Measurements from ENCODE around the gene FUT7. TPM values are rescaled to one million over a fixed set of nuclear protein-coding genes. Genes with fewer than 3 reads are reported as not detected.

FUT7 gene
- total RNA-seq, 4 donors from 2014 or later: 0.60 TPM; not detected in 3

DNA sequence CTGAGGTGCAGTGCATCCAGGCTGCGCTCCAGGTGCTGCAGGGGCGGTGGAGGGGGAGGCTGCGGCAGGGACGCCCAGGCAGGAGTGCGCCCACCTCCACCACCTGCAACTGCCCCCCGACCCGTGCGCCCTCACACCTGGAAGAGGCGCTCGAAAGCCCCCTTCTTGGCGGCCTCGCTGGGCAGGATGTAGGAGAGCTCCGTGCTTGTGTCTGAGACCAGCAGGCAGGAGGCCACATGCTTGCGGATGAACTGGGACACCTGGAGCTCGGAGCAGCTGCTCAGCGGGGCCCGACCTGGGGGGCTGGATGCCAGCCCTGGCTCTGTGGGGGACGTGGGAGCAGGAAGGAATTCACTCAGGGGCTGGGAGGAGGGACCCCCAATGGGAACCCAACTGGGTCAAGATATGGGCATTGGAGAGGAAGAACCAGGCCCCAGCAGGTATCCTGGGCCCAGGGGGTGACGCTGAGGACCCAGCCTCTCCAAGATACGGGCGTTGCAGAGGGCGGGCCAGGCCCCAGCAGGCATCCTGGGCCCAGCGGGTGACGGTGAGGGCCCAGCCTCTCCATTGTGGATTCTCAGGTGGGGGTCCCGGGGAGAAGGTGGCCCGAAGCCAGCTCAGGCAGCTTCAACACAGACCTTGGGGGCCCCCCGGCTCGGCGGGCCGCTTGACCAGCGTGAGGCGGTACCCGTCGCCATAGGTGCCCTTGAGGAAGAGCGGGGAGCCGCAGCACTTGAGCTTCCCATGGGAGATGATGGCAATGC lies 16.9 kb downstream of the FUT7 start:
- 94% methylated on average over 32 to 36 of the region's 36 CpGs for WGBS, 2 donors
- peaks cover 4 to 100% (median 26%) of the 10 kb centered on the region in 3 donors for H3K36me3 ChIP-seq

GRCh38 chr9:137014166-137014565 lies 17.7 kb downstream of the FUT7 start:
- H3K36me3 ChIP-seq: peaks cover 4 to 100% (median 26%) of the 10 kb centered on the region in 3 donors
- H3K27me3 ChIP-seq: no peaks in the 10 kb centered on the region
- TF ChIP-seq, protein P1, sequence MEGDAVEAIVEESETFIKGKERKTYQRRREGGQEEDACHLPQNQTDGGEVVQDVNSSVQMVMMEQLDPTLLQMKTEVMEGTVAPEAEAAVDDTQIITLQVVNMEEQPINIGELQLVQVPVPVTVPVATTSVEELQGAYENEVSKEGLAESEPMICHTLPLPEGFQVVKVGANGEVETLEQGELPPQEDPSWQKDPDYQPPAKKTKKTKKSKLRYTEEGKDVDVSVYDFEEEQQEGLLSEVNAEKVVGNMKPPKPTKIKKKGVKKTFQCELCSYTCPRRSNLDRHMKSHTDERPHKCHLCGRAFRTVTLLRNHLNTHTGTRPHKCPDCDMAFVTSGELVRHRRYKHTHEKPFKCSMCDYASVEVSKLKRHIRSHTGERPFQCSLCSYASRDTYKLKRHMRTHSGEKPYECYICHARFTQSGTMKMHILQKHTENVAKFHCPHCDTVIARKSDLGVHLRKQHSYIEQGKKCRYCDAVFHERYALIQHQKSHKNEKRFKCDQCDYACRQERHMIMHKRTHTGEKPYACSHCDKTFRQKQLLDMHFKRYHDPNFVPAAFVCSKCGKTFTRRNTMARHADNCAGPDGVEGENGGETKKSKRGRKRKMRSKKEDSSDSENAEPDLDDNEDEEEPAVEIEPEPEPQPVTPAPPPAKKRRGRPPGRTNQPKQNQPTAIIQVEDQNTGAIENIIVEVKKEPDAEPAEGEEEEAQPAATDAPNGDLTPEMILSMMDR (IDR thresholded peaks at IDR 0.05): no peak
- TF ChIP-seq EP300 (IDR thresholded peaks at IDR 0.05): no peak
- no peak for TF ChIP-seq POLR2A (IDR thresholded peaks at IDR 0.05)
- no peaks in the 10 kb centered on the region for H3K9me3 ChIP-seq
- no peak overlapping the region for H3K27ac ChIP-seq
- no peak for DNase-seq (ENCODE audit: low spot score in 2 of 2)
- H3K4me1 ChIP-seq: no peaks in the 10 kb centered on the region
- no peak overlapping the region for H3K4me3 ChIP-seq
- 92 to 98% methylated on average over 11 to 17 of the region's 23 CpGs for WGBS, 2 donors

More for the DNA sequence above, 16.9 kb downstream of the FUT7 start:
- H3K4me1 ChIP-seq: no peaks in the 10 kb centered on the region
- TF ChIP-seq, protein P1 (IDR thresholded peaks at IDR 0.05): no peak
- H3K27ac ChIP-seq: no peak overlapping the region
- H3K27me3 ChIP-seq: no peaks in the 10 kb centered on the region
- no peaks in the 10 kb centered on the region for H3K9me3 ChIP-seq
- no peak overlapping the region for H3K4me3 ChIP-seq
- DNase-seq (ENCODE audit: low spot score in 2 of 2): no peak

DNA sequence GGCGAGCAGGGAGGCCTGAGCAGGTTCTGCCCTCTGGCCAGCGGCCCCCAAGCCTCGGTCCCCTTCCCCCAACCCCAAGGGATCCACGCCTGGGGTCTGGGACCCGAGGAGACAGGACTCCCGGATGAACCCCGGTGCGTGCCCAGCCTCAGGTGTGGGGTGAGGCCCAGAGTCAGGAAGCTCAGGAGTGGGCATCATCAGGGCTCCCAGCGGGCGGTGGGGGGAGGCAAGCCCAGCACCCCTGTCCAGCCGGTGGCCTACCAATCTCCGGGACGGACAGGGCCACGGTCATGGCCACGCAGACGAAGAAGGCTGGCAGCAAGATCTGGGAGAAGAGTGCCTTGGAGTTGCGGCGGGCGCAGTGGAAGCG lies 18.3 kb downstream of the FUT7 start:
- WGBS, 2 donors: 95 to 96% methylated on average over 8 to 20 of the region's 20 CpGs
- Histone ChIP-seq H3K9me3 (no peaks in the 10 kb centered on the region), H3K27me3 (no peaks in the 10 kb centered on the region), H3K36me3 (peaks cover 4 to 100% (median 26%) of the 10 kb centered on the region in 3 donors), H3K4me3 (no peak overlapping the region), H3K4me1 (no peaks in the 10 kb centered on the region), H3K27ac (peak overlapping the region in 1 of 4 donors; percentile 14)
- no peak for TF ChIP-seq POLR2A (IDR thresholded peaks at IDR 0.05)
- TF ChIP-seq EP300 (IDR thresholded peaks at IDR 0.05): no peak
- TF ChIP-seq, protein P1 (IDR thresholded peaks at IDR 0.05): no peak
- no peak for DNase-seq (ENCODE audit: low spot score in 2 of 2)

DNA sequence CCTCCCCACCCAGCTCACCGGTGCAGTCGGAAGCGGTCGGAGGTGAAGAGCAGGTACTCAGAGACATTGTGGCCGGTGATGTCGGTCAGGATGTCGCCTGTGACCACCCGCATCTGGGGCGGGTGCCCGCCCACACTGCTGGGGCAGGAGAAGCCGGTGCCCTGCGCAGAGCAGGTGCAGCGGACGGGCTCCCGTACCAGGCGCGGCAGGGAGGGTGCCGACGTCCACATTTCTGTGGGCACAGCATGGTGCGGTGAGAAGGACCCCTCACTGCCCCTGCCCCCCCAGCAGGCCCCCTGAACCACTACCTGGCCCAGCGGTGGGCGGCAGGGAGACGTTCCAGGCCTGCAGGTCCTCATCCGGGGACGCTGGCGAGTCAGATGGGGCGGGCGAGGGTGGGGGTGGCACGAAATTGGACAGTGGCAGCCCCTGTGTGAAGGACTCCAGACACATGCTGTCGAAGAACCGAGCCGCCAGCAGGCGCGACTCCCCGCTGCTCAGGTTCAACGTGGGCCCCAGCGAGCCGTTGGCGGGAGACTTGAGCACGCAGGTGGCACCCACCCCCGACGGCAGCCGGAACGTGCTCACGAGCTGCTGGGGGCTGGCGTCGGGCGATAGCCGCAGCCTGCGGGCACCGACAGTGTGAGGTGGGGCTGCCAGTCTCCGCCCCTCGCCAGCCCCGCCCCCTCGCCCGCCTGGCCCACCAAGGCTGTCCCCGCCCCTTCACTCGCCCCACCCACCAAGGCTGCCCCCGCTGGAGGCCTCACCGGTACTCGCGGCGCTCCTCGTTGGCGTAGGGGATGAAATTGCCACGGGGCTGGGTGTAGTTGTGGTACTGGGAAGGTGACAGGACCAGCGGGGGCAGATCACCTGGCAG lies 19.0 kb downstream of the FUT7 start:
- Histone ChIP-seq H3K9me3 (no peaks in the 10 kb centered on the region), H3K27ac (peak overlapping the region in 1 of 4 donors; percentile 14), H3K27me3 (no peaks in the 10 kb centered on the region), H3K4me3 (no peak overlapping the region), H3K36me3 (peaks cover 4 to 100% (median 26%) of the 10 kb centered on the region in 3 donors), H3K4me1 (peaks cover 0 to 4% (median 0%) of the 10 kb centered on the region in 4 donors)
- DNase-seq (ENCODE audit: low spot score in 2 of 2): no peak
- TF ChIP-seq POLR2A (IDR thresholded peaks at IDR 0.05) (no peak), EP300 (IDR thresholded peaks at IDR 0.05) (no peak)
- TF ChIP-seq, protein P1 (IDR thresholded peaks at IDR 0.05): no peak
- 88 to 91% methylated on average over 36 to 44 of the region's 67 CpGs for WGBS, 2 donors

Measured in tibial nerve (tissue), 4 donors.